Measurements from ENCODE around the gene GMPR2. TPM values are rescaled to one million over a fixed set of nuclear protein-coding genes. Genes with fewer than 3 reads are reported as not detected.

GMPR2 gene
- total RNA-seq, 1 experiment from 2014 or later, result 76.9 TPM

- POLR2A ChIA-PET, result interaction anchor here (1.1 kb wide), 1 partner anchor 10 kb away, joined by 4 read pairs; the partner anchor contains the start of gene RABGGTA
- no peaks in the 10 kb centered on the region for H3K36me3 Mint-ChIP-seq (ENCODE audit: insufficient read depth, unreplicated experiment)
These were observed 28.7 kb downstream of the GMPR2 start for GRCh38 chr14:24261256-24261968.

DNA sequence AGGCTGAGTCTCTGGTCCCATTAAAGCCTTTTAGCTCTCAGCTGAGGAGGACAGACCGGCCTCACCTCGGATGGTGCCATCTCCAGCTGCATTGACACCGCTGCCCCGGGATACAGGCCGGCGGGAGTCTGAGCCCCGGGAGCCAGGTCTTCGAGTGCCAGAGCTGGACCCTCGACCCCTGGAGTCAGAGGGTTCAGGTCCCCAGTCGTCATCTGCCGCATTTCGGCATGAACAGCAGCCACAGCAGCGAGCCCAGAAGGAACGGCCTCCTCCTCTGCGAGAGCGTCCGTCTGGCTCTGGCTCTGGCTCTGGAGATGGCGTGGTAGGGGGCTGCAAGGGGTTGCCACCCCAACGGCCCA is 29.2 kb downstream of the GMPR2 start:
- no peaks in the 10 kb centered on the region for H3K9me3 Mint-ChIP-seq (ENCODE audit: unreplicated experiment)
- TF ChIP-seq, protein P1, sequence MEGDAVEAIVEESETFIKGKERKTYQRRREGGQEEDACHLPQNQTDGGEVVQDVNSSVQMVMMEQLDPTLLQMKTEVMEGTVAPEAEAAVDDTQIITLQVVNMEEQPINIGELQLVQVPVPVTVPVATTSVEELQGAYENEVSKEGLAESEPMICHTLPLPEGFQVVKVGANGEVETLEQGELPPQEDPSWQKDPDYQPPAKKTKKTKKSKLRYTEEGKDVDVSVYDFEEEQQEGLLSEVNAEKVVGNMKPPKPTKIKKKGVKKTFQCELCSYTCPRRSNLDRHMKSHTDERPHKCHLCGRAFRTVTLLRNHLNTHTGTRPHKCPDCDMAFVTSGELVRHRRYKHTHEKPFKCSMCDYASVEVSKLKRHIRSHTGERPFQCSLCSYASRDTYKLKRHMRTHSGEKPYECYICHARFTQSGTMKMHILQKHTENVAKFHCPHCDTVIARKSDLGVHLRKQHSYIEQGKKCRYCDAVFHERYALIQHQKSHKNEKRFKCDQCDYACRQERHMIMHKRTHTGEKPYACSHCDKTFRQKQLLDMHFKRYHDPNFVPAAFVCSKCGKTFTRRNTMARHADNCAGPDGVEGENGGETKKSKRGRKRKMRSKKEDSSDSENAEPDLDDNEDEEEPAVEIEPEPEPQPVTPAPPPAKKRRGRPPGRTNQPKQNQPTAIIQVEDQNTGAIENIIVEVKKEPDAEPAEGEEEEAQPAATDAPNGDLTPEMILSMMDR (IDR thresholded peaks at IDR 0.05; ENCODE audit: insufficient read depth in 1 of 2, low read depth in 1 of 2, low read length in 1 of 2, severe bottlenecking in 1 of 2, unreplicated experiment in 1 of 2), result no peak
- H3K9me3 ChIP-seq, result no peaks in the 10 kb centered on the region
- no TSS peak for BruUV-seq (replicated peaks)
- POLR2A ChIA-PET, result interaction anchor here (1.1 kb wide), 1 partner anchor 9 kb away, joined by 4 read pairs; the partner anchor contains the start of gene RABGGTA
- DNase-seq, result no peak
- no peaks in the 10 kb centered on the region for H3K27me3 Mint-ChIP-seq (ENCODE audit: insufficient read depth, unreplicated experiment)
- no peak overlapping the region for H3K27ac Mint-ChIP-seq (ENCODE audit: unreplicated experiment)
- H3K36me3 Mint-ChIP-seq (ENCODE audit: insufficient read depth, unreplicated experiment), result peaks cover under 1% of the 10 kb centered on the region
- no peak overlapping the region for H3K4me3 ChIP-seq (ENCODE audit: low read depth, low read length)
- no peaks in the 10 kb centered on the region for H3K36me3 ChIP-seq (ENCODE audit: control insufficient read depth, insufficient read depth, low read length)
- no peaks in the 10 kb centered on the region for H3K4me1 Mint-ChIP-seq (ENCODE audit: low read depth, unreplicated experiment)
- H3K27me3 ChIP-seq (replicated peaks; ENCODE audit: control insufficient read depth, insufficient read depth, low read length), result no peaks in the 10 kb centered on the region
- CTCF ChIA-PET, result interaction anchor here (1.7 kb wide), 1 partner anchor 9 kb away, joined by 3 read pairs; no protein-coding TSS in a partner anchor
- intact Hi-C loops (cut with micrococcal nuclease; ENCODE audit: unreplicated experiment), result no loop called here
- no peak overlapping the region for H3K4me3 Mint-ChIP-seq (ENCODE audit: unreplicated experiment)
- H3K4me1 ChIP-seq, result peaks cover 12% of the 10 kb centered on the region; the same call in 1 of the 2 replicates

More at GRCh38 chr14:24261256-24261968, 28.7 kb downstream of the GMPR2 start:
- intact Hi-C loops (cut with micrococcal nuclease; ENCODE audit: unreplicated experiment), result no loop called here
- TF ChIP-seq, protein P1 (IDR thresholded peaks at IDR 0.05; ENCODE audit: insufficient read depth in 1 of 2, low read depth in 1 of 2, low read length in 1 of 2, severe bottlenecking in 1 of 2, unreplicated experiment in 1 of 2), result no peak
- CTCF ChIA-PET, result interaction anchor here (1.7 kb wide), 1 partner anchor 9 kb away, joined by 3 read pairs; no protein-coding TSS in a partner anchor
- DNase-seq, result no peak
- Histone ChIP-seq H3K4me1 (peaks cover 12% of the 10 kb centered on the region; the same call in 1 of the 2 replicates), H3K4me3 (ENCODE audit: low read depth, low read length) (no peak overlapping the region), H3K27me3 (replicated peaks; ENCODE audit: control insufficient read depth, insufficient read depth, low read length) (no peaks in the 10 kb centered on the region), H3K36me3 (ENCODE audit: control insufficient read depth, insufficient read depth, low read length) (no peaks in the 10 kb centered on the region), H3K9me3 (no peaks in the 10 kb centered on the region)
- Mint-ChIP-seq H3K27ac (ENCODE audit: unreplicated experiment) (no peak overlapping the region), H3K27me3 (ENCODE audit: insufficient read depth, unreplicated experiment) (no peaks in the 10 kb centered on the region), H3K4me1 (ENCODE audit: low read depth, unreplicated experiment) (no peaks in the 10 kb centered on the region), H3K9me3 (ENCODE audit: unreplicated experiment) (no peaks in the 10 kb centered on the region), H3K4me3 (ENCODE audit: unreplicated experiment) (no peak overlapping the region)
- BruUV-seq (replicated peaks), result no TSS peak

- peaks cover 6% of the 10 kb centered on the region for H3K36me3 Mint-ChIP-seq (ENCODE audit: insufficient read depth, unreplicated experiment)
- H3K9me3 Mint-ChIP-seq (ENCODE audit: unreplicated experiment), result no peaks in the 10 kb centered on the region
- ChIA-PET CTCF (interaction anchor here (1.1 kb wide), 1 partner anchor 20 kb away, joined by 3 read pairs; the partner anchor contains the start of gene TINF2), POLR2A (interaction anchor here (1.8 kb wide), 1 partner anchor 21 kb away, joined by 5 read pairs; the partner anchor contains the start of gene TINF2)
- intact Hi-C loops (cut with micrococcal nuclease; ENCODE audit: unreplicated experiment), result no loop called here
- Histone ChIP-seq H3K27me3 (replicated peaks; ENCODE audit: control insufficient read depth, insufficient read depth, low read length) (no peaks in the 10 kb centered on the region), H3K36me3 (ENCODE audit: control insufficient read depth, insufficient read depth, low read length) (no peaks in the 10 kb centered on the region), H3K9me3 (no peaks in the 10 kb centered on the region), H3K4me3 (ENCODE audit: low read depth, low read length) (no peak within 1 kb of the TSS), H3K4me1 (peaks cover 12% of the 10 kb centered on the region; the same call in 1 of the 2 replicates)
- H3K4me3 Mint-ChIP-seq (ENCODE audit: unreplicated experiment), result no peak within 1 kb of the TSS
- peak within 1 kb of the TSS; percentile 50 for H3K27ac Mint-ChIP-seq (ENCODE audit: unreplicated experiment)
- no TSS peak for BruUV-seq (replicated peaks)
- peak; percentile 36 to 47 for DNase-seq
- H3K4me1 Mint-ChIP-seq (ENCODE audit: low read depth, unreplicated experiment), result no peaks in the 10 kb centered on the region
- TF ChIP-seq, protein P1 (IDR thresholded peaks at IDR 0.05; ENCODE audit: insufficient read depth in 1 of 2, low read depth in 1 of 2, low read length in 1 of 2, severe bottlenecking in 1 of 2, unreplicated experiment in 1 of 2), result no peak
- H3K27me3 Mint-ChIP-seq (ENCODE audit: insufficient read depth, unreplicated experiment), result no peaks in the 10 kb centered on the region
These were observed 30.3 kb downstream of the GMPR2 start, which contains the start of gene TGM1 for GRCh38 chr14:24262821-24263733. TSS of gene TGM1 (minus strand) at chr14:24263177. CDS start at chr14:24262352, 825 bp downstream.

Measured in Caco-2 (cell line).